Measurements from ENCODE around the gene TSACC.

GRCh38 chr1:156376958-156377919 lies 38.9 kb downstream of the TSACC start:
- TF ChIP-seq CTCF (IDR thresholded peaks at IDR 0.05) (no peak), POLR2AphosphoS5 (IDR thresholded peaks at IDR 0.05) (no peak), POLR2A (IDR thresholded peaks at IDR 0.05; ENCODE audit: low read depth) (no peak)

All from esophagus muscularis mucosa (tissue), 3 donors.